HEK293T (cell line): ENCODE data around the gene OMG.

Source experiments
- BHLHE40 ChIP-seq: fragments of 450-650 bp; IDR thresholded peaks from 2 replicates; pipeline ENCODE4 v1.6.1; 2016; ENCODE audit warnings: mild to moderate bottlenecking, moderate library complexity, borderline replicate concordance
- CTBP1 ChIP-seq: fragments of 450-650 bp; IDR thresholded peaks from 2 replicates; pipeline ENCODE4 v1.6.1; 2016; ENCODE audit warnings: borderline replicate concordance
- ELF4 ChIP-seq: fragments of 450-650 bp; IDR thresholded peaks from 2 replicates; pipeline ENCODE4 v1.6.1; 2017; ENCODE audit warnings: antibody characterized with exemption
- FOXK2 ChIP-seq: fragments of 450-650 bp; IDR thresholded peaks from 2 replicates; pipeline ENCODE4 v1.6.1; 2016; ENCODE audit warnings: mild to moderate bottlenecking
- FOXM1 ChIP-seq: fragments of 450-650 bp; IDR thresholded peaks from 2 replicates; pipeline ENCODE4 v1.6.1; 2017; ENCODE audit warnings: mild to moderate bottlenecking, borderline replicate concordance
- HDGF ChIP-seq: fragments of 450-650 bp; IDR thresholded peaks from 2 replicates; pipeline ENCODE4 v1.6.1; 2017; ENCODE audit warnings: antibody characterized with exemption, borderline replicate concordance
- SP1 ChIP-seq: fragments of 450-650 bp; IDR thresholded peaks from 2 replicates; pipeline ENCODE4 v1.6.1; 2017

DNA sequence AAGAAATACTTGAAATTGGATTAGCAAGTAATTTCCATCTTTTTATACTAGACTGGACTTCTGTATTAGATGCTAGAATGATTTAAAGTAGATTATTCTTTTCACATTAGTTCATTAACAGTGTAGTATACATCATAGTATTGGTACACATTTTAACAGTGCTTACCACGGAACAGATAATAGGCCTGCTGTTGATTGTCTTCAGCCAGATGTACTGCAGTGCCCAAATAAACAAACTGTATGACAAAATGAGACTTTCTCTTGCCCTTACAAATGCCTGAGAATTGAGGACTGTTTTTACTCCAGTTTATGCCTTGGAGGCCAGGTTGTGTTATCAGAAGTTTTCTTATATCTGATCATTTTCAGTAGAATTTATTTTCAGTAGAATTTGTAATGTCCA, 23.8 kb upstream of the OMG start:
- no peak for TF ChIP-seq HDGF
- TF ChIP-seq FOXM1 = no peak
- TF ChIP-seq BHLHE40 = no peak
- TF ChIP-seq ELF4 = no peak
- no peak for TF ChIP-seq SP1
- TF ChIP-seq CTBP1 = no peak
- TF ChIP-seq FOXK2 = no peak
